ENCODE data around the gene XCL1.

Gene XCL1

GRCh38 chr1:168607872-168608428, 31.5 kb downstream of the XCL1 start:
- no peak for TF ChIP-seq CTCF (IDR thresholded peaks at IDR 0.05; ENCODE audit: insufficient read depth, low read length, poor library complexity, severe bottlenecking)
- Histone ChIP-seq H3K4me3 (replicated peaks; ENCODE audit: low read depth, low read length) (no peak overlapping the region), H3K36me3 (ENCODE audit: control insufficient read depth, insufficient read depth, low read length) (no peaks in the 10 kb centered on the region), H3K27me3 (replicated peaks; ENCODE audit: control insufficient read depth, insufficient read depth, low read length) (no peaks in the 10 kb centered on the region; the same call in 1 of the 2 replicates)
- DNase-seq (ENCODE audit: extremely low read depth, insufficient read length), result no peak

DNA sequence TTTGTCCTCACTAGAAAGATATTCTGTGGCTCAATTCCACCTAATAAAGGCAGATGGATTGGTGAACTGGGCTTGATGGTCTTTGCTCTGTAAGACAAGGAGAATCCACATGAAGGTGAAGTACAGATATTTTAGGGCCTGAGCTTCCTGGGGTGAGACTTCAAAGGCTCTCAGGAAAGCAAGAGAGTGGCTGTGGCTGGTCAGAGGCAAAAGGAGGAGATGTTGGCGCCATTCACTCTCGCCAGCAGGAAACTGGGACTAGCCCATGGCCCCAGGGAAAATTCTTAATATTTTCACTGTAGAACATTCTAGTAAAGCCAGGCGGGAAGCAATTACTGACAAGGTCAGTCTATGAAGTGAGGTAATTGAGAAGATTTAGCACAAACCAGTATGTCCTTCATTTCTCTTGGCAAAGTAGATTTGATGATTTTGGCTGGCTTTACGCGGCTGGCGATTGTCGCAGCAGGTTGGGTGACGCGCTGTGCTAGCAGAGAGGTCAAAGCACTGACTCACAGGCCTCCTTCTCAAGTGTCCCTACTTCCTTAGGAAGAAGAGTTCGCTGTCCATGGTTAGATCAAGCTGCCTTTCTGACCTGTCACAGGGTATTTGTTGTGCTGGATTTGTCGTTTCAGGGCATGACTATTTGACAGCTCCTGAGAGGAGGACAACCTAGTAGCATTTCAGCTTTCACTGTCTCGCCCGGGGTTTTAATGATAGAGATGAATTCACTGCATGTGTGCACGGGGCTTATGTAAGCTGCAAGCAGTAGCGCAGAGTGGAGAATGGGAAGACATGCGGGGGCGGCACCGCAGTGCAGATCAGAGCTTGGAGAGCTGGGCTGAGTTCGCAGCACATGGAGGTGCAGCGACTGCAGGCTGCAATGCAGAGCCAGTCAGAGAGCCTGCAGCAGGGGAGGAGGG, 32.7 kb downstream of the XCL1 start:
- H3K36me3 ChIP-seq (ENCODE audit: control insufficient read depth, insufficient read depth, low read length), result no peaks in the 10 kb centered on the region
- TF ChIP-seq CTCF (IDR thresholded peaks at IDR 0.05; ENCODE audit: insufficient read depth, low read length, poor library complexity, severe bottlenecking), result no peak
- no peak overlapping the region for H3K4me3 ChIP-seq (replicated peaks; ENCODE audit: low read depth, low read length)
- DNase-seq (ENCODE audit: extremely low read depth, insufficient read length), result no peak
- H3K27me3 ChIP-seq (replicated peaks; ENCODE audit: control insufficient read depth, insufficient read depth, low read length), result no peaks in the 10 kb centered on the region; the same call in 1 of the 2 replicates

DNA sequence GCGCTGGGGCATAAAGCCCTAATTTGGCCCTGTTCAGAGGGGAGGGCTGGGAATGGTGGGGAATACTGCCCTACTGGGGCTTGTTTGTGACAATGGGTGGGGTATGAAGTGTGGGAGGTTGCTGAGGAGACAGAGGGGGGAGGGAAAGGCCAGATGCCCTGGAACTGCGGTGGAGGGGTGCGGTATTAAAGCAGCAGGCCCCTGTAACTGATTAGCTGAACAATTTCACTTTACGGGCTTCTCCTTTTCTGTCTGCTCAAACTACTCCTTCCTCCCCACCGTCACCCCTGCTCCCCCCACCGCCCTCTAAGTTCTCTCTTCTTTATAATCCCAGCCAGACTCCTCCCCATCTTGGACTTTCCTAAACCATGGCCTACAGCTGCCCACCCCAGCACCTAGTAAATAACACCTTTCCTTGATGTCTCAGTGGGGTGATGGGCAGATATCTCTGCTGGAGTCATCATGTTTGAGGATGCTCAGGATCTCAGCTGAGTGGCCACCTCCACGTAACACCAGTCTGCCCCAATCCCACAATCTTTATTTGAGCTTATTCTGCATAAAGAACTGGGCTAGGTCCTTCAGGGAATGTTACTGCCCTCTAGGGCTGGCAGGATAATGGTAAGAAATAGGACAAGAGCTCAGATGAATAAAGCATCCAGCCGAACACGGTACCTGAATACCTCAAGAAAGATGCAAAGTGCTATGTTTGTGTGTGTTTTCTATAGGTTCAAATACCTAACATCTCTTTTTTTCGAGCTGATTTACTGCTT, 33.5 kb downstream of the XCL1 start:
- H3K4me3 ChIP-seq (replicated peaks; ENCODE audit: low read depth, low read length), result no peak overlapping the region
- H3K27me3 ChIP-seq (replicated peaks; ENCODE audit: control insufficient read depth, insufficient read depth, low read length), result no peaks in the 10 kb centered on the region; the same call in 1 of the 2 replicates
- no peak for TF ChIP-seq CTCF (IDR thresholded peaks at IDR 0.05; ENCODE audit: insufficient read depth, low read length, poor library complexity, severe bottlenecking)
- no peaks in the 10 kb centered on the region for H3K36me3 ChIP-seq (ENCODE audit: control insufficient read depth, insufficient read depth, low read length)
- DNase-seq (ENCODE audit: extremely low read depth, insufficient read length), result no peak

DNA sequence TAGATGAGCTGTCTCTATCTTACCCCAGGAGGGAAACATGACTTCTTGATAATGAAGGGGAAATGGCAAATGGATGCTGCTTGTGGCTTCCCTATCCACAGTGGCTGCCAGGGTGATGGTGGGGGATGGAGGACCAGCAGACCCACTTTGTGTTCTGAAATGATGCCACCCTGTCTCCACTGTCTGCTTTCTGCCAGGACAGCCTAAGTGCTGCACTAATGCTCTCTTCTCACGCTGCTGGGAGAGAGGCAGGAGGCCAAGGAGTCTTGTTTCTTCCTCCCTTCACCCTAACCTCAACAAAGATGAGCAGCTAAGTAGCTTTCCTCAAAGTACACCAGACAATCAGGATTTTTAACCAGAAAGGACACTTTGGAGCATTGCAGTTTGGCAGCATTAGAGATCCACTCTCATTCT, 36.6 kb downstream of the XCL1 start:
- no peak for TF ChIP-seq CTCF (IDR thresholded peaks at IDR 0.05; ENCODE audit: insufficient read depth, low read length, poor library complexity, severe bottlenecking)
- DNase-seq (ENCODE audit: extremely low read depth, insufficient read length), result no peak
- H3K4me3 ChIP-seq (replicated peaks; ENCODE audit: low read depth, low read length), result no peak overlapping the region
- H3K36me3 ChIP-seq (ENCODE audit: control insufficient read depth, insufficient read depth, low read length), result no peaks in the 10 kb centered on the region
- no peaks in the 10 kb centered on the region; the same call in 1 of the 2 replicates for H3K27me3 ChIP-seq (replicated peaks; ENCODE audit: control insufficient read depth, insufficient read depth, low read length)

GRCh38 chr1:168613691-168614231, 37.4 kb downstream of the XCL1 start:
- Histone ChIP-seq H3K27me3 (replicated peaks; ENCODE audit: control insufficient read depth, insufficient read depth, low read length) (no peaks in the 10 kb centered on the region), H3K4me3 (replicated peaks; ENCODE audit: low read depth, low read length) (no peak overlapping the region), H3K36me3 (ENCODE audit: control insufficient read depth, insufficient read depth, low read length) (no peaks in the 10 kb centered on the region)
- no peak for DNase-seq (ENCODE audit: extremely low read depth, insufficient read length)
- TF ChIP-seq CTCF (IDR thresholded peaks at IDR 0.05; ENCODE audit: insufficient read depth, low read length, poor library complexity, severe bottlenecking), result no peak
